Activated T-cell treated with anti-CD3 and anti-CD28 coated beads, Interleukin-2, amount 50 U/mL, for 24 hours (primary cell): ENCODE measurements around the gene LY6G5B.

Experiments
- DNase-seq: peaks from one replicate; pipeline ENCODE4 v3.0.0-alpha.2; 2020
- H3K27ac Mint-ChIP-seq: 2 replicates; pipeline ENCODE4 v1.8.0; 2020; ENCODE audit warnings: mild to moderate bottlenecking, mixed read lengths
- H3K27me3 Mint-ChIP-seq: 2 replicates; pipeline ENCODE4 v1.8.0; 2020; ENCODE audit warnings: mixed read lengths
- H3K36me3 Mint-ChIP-seq: 2 replicates; pipeline ENCODE4 v1.8.0; 2020; ENCODE audit warnings: low read depth, mixed read lengths
- H3K4me1 Mint-ChIP-seq: 2 replicates; pipeline ENCODE4 v1.8.0; 2020; ENCODE audit warnings: low read depth, mixed read lengths
- H3K4me3 Mint-ChIP-seq: 2 replicates; pipeline ENCODE4 v1.8.0; 2020; ENCODE audit warnings: mild to moderate bottlenecking, moderate library complexity, mixed read lengths
- H3K9me3 Mint-ChIP-seq: 2 replicates; pipeline ENCODE4 v1.8.0; 2020; ENCODE audit warnings: mixed read lengths

LY6G5B gene

GRCh38 chr6:31654574-31655348 is 15.0 kb upstream of the LY6G5B start:
- Mint-ChIP-seq H3K4me3 (peak overlapping the region; percentile 35), H3K36me3 (peaks cover 85% of the 10 kb centered on the region), H3K27ac (peak overlapping the region; percentile 38), H3K9me3 (no peaks in the 10 kb centered on the region), H3K4me1 (peaks cover 78% of the 10 kb centered on the region), H3K27me3 (no peaks in the 10 kb centered on the region)
- DNase-seq = no peak

GRCh38 chr6:31655349-31656237 is 14.2 kb upstream of the LY6G5B start, which contains the start of gene APOM:
TSS of gene APOM (plus strand) at chr6:31655894. CDS start at chr6:31655967, 73 bp downstream.
- Mint-ChIP-seq H3K27ac (peak within 1 kb of the TSS; percentile 54), H3K9me3 (no peaks in the 10 kb centered on the region), H3K27me3 (no peaks in the 10 kb centered on the region), H3K4me1 (peaks cover 80% of the 10 kb centered on the region), H3K4me3 (no peak within 1 kb of the TSS), H3K36me3 (peaks cover 84% of the 10 kb centered on the region)
- no peak for DNase-seq

GRCh38 chr6:31657406-31658157 is 12.2 kb upstream of the LY6G5B start:
- DNase-seq = no peak
- H3K27ac Mint-ChIP-seq = peak overlapping the region; percentile 96
- H3K27me3 Mint-ChIP-seq = no peaks in the 10 kb centered on the region
- peak overlapping the region; percentile 96 for H3K4me3 Mint-ChIP-seq
- H3K9me3 Mint-ChIP-seq = no peaks in the 10 kb centered on the region
- H3K4me1 Mint-ChIP-seq = peaks cover 88% of the 10 kb centered on the region
- peaks cover 87% of the 10 kb centered on the region for H3K36me3 Mint-ChIP-seq

GRCh38 chr6:31658158-31658688 is 11.6 kb upstream of the LY6G5B start:
- Mint-ChIP-seq H3K27ac (peak overlapping the region; percentile 96), H3K36me3 (peaks cover 87% of the 10 kb centered on the region), H3K27me3 (no peaks in the 10 kb centered on the region), H3K4me1 (peaks cover 86% of the 10 kb centered on the region), H3K4me3 (peak overlapping the region; percentile 96), H3K9me3 (no peaks in the 10 kb centered on the region)
- no peak for DNase-seq

- peaks cover 89% of the 10 kb centered on the region for H3K4me1 Mint-ChIP-seq
- no peaks in the 10 kb centered on the region for H3K27me3 Mint-ChIP-seq
- H3K36me3 Mint-ChIP-seq = peaks cover 94% of the 10 kb centered on the region
Measured at GRCh38 chr6:31658983-31659648, 10.7 kb upstream of the LY6G5B start.

GRCh38 chr6:31659649-31660380 is 10.0 kb upstream of the LY6G5B start:
- H3K9me3 Mint-ChIP-seq = no peaks in the 10 kb centered on the region
- peak overlapping the region; percentile 96 for H3K27ac Mint-ChIP-seq
- H3K27me3 Mint-ChIP-seq = no peaks in the 10 kb centered on the region
- peaks cover 90% of the 10 kb centered on the region for H3K4me1 Mint-ChIP-seq
- H3K4me3 Mint-ChIP-seq = peak overlapping the region; percentile 96
- H3K36me3 Mint-ChIP-seq = peaks cover 95% of the 10 kb centered on the region
- DNase-seq = no peak

More at GRCh38 chr6:31658983-31659648, 10.7 kb upstream of the LY6G5B start:
- no peaks in the 10 kb centered on the region for H3K9me3 Mint-ChIP-seq
- peak overlapping the region; percentile 96 for H3K4me3 Mint-ChIP-seq
- DNase-seq = no peak
- peak overlapping the region; percentile 96 for H3K27ac Mint-ChIP-seq

- no peaks in the 10 kb centered on the region for H3K27me3 Mint-ChIP-seq
- H3K9me3 Mint-ChIP-seq = no peaks in the 10 kb centered on the region
- peaks cover 95% of the 10 kb centered on the region for H3K36me3 Mint-ChIP-seq
- H3K27ac Mint-ChIP-seq = peak within 1 kb of the TSS; percentile 96
- DNase-seq = peak; percentile 83
- H3K4me3 Mint-ChIP-seq = peak within 1 kb of the TSS; percentile 96
- H3K4me1 Mint-ChIP-seq = peaks cover 84% of the 10 kb centered on the region
Measured at GRCh38 chr6:31660381-31661261, 9.2 kb upstream of the LY6G5B start, which contains the start of gene C6orf47. TSS of gene C6orf47 (minus strand) at chr6:31660778. CDS start at chr6:31659947, 831 bp downstream.

- Mint-ChIP-seq H3K4me3 (peak overlapping the region; percentile 96), H3K4me1 (peaks cover 78% of the 10 kb centered on the region), H3K27ac (peak overlapping the region; percentile 96), H3K27me3 (no peaks in the 10 kb centered on the region), H3K9me3 (no peaks in the 10 kb centered on the region), H3K36me3 (peaks cover 95% of the 10 kb centered on the region)
- no peak for DNase-seq
Measured at GRCh38 chr6:31661262-31662123, 8.3 kb upstream of the LY6G5B start.

- peaks cover 78% of the 10 kb centered on the region for H3K4me1 Mint-ChIP-seq
- no peak for DNase-seq
- H3K36me3 Mint-ChIP-seq = peaks cover 97% of the 10 kb centered on the region
- peak overlapping the region; percentile 76 for H3K27ac Mint-ChIP-seq
- no peaks in the 10 kb centered on the region for H3K27me3 Mint-ChIP-seq
- H3K4me3 Mint-ChIP-seq = peak overlapping the region; percentile 53
- no peaks in the 10 kb centered on the region for H3K9me3 Mint-ChIP-seq
Measured at GRCh38 chr6:31662124-31662723, 7.6 kb upstream of the LY6G5B start.

- Mint-ChIP-seq H3K9me3 (no peaks in the 10 kb centered on the region), H3K4me3 (peak overlapping the region; percentile 89), H3K4me1 (peaks cover 78% of the 10 kb centered on the region), H3K27ac (peak overlapping the region; percentile 97), H3K27me3 (no peaks in the 10 kb centered on the region), H3K36me3 (peaks cover 98% of the 10 kb centered on the region)
- no peak for DNase-seq
Measured at GRCh38 chr6:31663126-31663960, 6.4 kb upstream of the LY6G5B start.
